Breast epithelium (tissue), 4 donors: Measurements from ENCODE around the gene ANXA9. TPM values are rescaled to one million over a fixed set of nuclear protein-coding genes. Genes with fewer than 3 reads are reported as not detected.

Experiments
- DNase-seq, 2 donors: peaks; one replicate each; pipeline ENCODE4 v3.0.0-alpha.2; 2019; ENCODE audit warnings: low spot score in 2 of 2
- H3K27ac ChIP-seq, 2 donors: fragments of 200-600 bp; sonication (generic) in 1 of 2; one replicate each; pipeline ENCODE4 v1.5.1; 2016 to 2019; ENCODE audit warnings: mild to moderate bottlenecking in 1 of 2
- H3K27me3 ChIP-seq, 2 donors: fragments of 200-600 bp; sonication (generic) in 1 of 2; one replicate each; pipeline versions ENCODE4 v1.5.1 to v1.6.0; 2017 to 2019; ENCODE audit warnings: control low read depth in 1 of 2, mild to moderate bottlenecking in 1 of 2
- H3K36me3 ChIP-seq: fragments of 200-600 bp; one replicate; pipeline ENCODE4 v1.5.1; 2019
- H3K4me1 ChIP-seq, 2 donors: fragments of 200-600 bp; sonication (generic); one replicate each; pipeline ENCODE4 v1.5.1; 2016 to 2019; ENCODE audit warnings: control low read depth in 1 of 2
- H3K4me3 ChIP-seq, 3 donors: fragments of 200-600 bp; sonication (generic); 1 replicate in 2 of 3; 2 replicates in 1 of 3; pipeline ENCODE4 v1.5.1; 2016 to 2019; ENCODE audit warnings: mild to moderate bottlenecking in 3 of 3, moderate library complexity in 2 of 3
- H3K9me3 ChIP-seq, 2 donors: fragments of 200-600 bp; sonication (generic) in 1 of 2; one replicate each; pipeline ENCODE4 v1.5.1; 2016 to 2019; ENCODE audit warnings: control low read depth in 1 of 2
- POLR2A ChIP-seq: fragments of 450-650 bp; IDR thresholded peaks from one replicate; pipeline ENCODE4 v1.6.1; 2016; ENCODE audit warnings: antibody characterized with exemption, mild to moderate bottlenecking, moderate library complexity
- POLR2AphosphoS5 ChIP-seq, 3 donors: sonication (generic); formaldehyde crosslinking; IDR thresholded peaks; one replicate each; pipeline ENCODE4 v1.6.1; 2017; ENCODE audit warnings: antibody characterized with exemption in 3 of 3
- intact Hi-C: fragments of 100-400 bp; cut with DNase I; formaldehyde crosslinking; loops from one replicate; pipeline ENCODE4 v1.15.1; 2023; ENCODE audit warnings: low total_unique reads
- total RNA-seq, 3 donors: library from RNA; depleted of rRNA; stranded (reverse); fragments of >200 nt; gene quantifications; one replicate each; pipeline ENCODE4 v1.1.0, GENCODE V29; 2016
- TF ChIP-seq, protein P1 (sequence below), 3 donors: fragments of 450-650 bp; IDR thresholded peaks; one replicate each; pipeline ENCODE4 v1.5.1; 2016 to 2017; ENCODE audit warnings: antibody characterized with exemption in 3 of 3, mild to moderate bottlenecking in 3 of 3, moderate library complexity in 3 of 3

Gene ANXA9
- total RNA-seq, 3 donors from 2014 or later: 3.6 to 13.0 TPM; not detected in 1

DNA sequence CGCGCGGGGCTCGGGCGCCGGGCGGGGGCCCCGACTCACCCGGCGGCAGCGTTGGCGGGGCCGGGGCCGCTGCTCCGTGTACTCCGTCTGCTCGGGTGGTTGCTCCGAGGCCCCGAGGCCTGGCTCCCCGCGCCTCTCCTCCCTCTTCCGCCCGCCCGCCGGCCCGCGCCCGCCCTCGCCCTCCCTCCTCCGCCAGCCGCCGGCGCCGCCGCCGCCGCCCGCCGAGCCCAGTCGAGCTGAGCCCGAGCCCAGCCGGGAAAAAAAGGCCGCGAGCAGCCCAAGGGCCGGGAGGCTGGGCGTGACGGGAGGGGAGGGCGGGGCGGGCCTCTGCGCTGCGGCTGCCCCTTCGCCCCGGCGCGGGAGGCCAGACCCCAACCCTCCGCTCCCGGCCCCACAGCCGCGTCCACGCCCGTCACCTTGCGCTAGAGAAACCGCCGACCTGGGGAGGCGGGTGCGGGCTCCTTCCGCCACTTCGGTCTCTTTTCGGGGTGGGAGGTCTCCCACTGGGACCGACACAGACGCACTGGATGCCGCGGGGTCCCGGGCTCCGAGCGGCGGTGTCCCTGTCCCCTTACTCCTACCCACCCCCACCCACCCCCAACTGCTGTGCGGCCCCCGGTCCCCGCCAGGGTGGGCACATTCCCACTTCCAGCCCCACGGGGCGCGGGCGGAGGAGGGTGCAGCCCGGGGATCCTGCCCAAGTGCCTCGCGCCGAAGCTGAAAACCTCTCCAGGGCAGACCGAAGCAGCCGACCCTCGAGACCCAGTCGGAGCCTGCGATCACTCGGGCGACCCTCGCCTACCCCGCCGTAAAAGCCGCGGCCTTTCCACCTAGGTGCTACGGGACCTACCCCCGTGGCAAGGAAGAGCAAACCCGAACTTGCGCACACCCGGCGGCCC lies 7.3 kb upstream of the ANXA9 start, which contains the start of gene CERS2:
CERS2 (minus strand) TSS at position 256 of the 899 bp plus-strand sequence. CDS start 5,745 bp downstream, outside the sequence.
- Histone ChIP-seq H3K27me3 (no peaks in the 10 kb centered on the region), H3K4me1 (peaks cover 6 to 18% of the 10 kb centered on the region in 2 donors), H3K27ac (peak within 1 kb of the TSS; percentile 89 to 99), H3K36me3 (no peaks in the 10 kb centered on the region), H3K9me3 (no peaks in the 10 kb centered on the region), H3K4me3 (peak within 1 kb of the TSS; percentile 74 to 96 (median 86))
- TF ChIP-seq, protein P1, sequence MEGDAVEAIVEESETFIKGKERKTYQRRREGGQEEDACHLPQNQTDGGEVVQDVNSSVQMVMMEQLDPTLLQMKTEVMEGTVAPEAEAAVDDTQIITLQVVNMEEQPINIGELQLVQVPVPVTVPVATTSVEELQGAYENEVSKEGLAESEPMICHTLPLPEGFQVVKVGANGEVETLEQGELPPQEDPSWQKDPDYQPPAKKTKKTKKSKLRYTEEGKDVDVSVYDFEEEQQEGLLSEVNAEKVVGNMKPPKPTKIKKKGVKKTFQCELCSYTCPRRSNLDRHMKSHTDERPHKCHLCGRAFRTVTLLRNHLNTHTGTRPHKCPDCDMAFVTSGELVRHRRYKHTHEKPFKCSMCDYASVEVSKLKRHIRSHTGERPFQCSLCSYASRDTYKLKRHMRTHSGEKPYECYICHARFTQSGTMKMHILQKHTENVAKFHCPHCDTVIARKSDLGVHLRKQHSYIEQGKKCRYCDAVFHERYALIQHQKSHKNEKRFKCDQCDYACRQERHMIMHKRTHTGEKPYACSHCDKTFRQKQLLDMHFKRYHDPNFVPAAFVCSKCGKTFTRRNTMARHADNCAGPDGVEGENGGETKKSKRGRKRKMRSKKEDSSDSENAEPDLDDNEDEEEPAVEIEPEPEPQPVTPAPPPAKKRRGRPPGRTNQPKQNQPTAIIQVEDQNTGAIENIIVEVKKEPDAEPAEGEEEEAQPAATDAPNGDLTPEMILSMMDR (IDR thresholded peaks at IDR 0.05): no peak
- TF ChIP-seq POLR2A (no peak), POLR2AphosphoS5 (IDR thresholded peaks at IDR 0.05) (peak in 1 of 3 donors; percentile 12)
- intact Hi-C loops: no loop called here
- peak; percentile 66 to 84 for DNase-seq

DNA sequence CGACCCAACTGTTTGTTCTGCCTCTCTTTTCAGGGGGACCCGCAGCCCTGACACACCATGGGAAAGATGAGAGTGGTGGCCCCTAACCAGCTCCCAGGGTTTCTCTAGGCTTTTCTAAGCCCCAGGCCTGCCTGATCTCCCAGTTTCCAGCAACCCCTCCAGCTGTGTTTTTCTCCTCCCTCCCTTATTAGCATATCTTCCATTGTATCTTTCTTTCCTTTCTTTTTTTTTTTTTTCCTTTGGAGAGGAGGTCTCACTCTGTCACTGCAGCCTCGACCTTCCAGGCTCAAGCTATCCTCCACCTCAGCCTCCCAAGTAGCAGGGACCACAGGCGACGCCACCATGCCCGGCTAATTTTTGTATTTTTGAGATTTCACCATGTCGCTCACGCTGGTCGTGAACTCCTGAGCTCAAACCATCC lies 5.7 kb upstream of the ANXA9 start:
- no peaks in the 10 kb centered on the region for H3K27me3 ChIP-seq
- TF ChIP-seq POLR2A (no peak), POLR2AphosphoS5 (IDR thresholded peaks at IDR 0.05) (no peak)
- TF ChIP-seq, protein P1 (IDR thresholded peaks at IDR 0.05): no peak
- H3K36me3 ChIP-seq: no peaks in the 10 kb centered on the region
- intact Hi-C loops: no loop called here
- H3K9me3 ChIP-seq: no peaks in the 10 kb centered on the region
- peaks cover 6 to 20% of the 10 kb centered on the region in 2 donors for H3K4me1 ChIP-seq
- peak overlapping the region in 1 of 2 donors; percentile 67 for H3K27ac ChIP-seq
- DNase-seq: no peak
- H3K4me3 ChIP-seq: no peak overlapping the region

DNA sequence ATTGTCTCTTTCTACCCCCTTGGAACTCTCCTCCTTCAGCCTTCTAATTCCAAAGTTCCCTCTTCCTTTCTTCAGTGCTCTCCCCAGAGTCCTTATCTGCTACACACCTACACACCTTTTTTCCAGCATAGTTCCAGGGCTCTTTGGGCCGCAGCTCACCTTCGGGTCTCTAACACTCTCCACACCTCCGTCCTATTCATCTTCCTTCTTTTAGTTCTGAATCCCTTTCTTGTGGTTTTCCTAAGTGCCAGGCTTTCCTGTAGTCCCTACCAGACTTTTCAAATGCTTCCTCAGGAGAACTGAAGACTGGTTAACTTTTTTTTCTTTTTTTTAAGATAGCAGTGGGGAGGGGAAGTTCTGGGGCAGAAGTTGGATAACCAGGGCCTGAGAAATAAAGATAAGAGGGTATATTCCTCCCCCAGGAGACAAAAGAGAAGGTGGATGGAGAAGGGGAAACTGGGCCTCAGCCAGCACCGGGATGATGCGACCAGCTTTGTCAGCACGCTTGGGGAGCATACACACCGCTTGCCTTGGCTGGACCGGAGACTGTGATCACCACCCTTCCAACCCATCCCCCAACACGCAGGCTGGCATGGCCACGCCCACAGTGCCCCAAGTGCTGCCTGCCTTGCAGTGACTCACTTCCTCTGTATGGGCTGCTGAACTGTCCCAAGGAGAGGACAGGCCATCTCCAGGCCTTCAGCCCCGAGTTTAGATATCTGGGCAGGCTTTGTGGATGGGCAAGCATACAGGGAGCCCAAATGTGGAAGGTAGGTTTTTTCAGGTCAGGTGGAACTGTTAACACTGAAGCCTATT lies 5.0 kb upstream of the ANXA9 start:
- intact Hi-C loops: no loop called here
- Histone ChIP-seq H3K27me3 (no peaks in the 10 kb centered on the region), H3K36me3 (no peaks in the 10 kb centered on the region), H3K4me3 (no peak overlapping the region), H3K4me1 (peaks cover 4 to 19% of the 10 kb centered on the region in 2 donors), H3K9me3 (no peaks in the 10 kb centered on the region), H3K27ac (peak overlapping the region; percentile 62 to 67)
- peak in 2 of 3 donors; percentile 44 to 53 for TF ChIP-seq POLR2AphosphoS5 (IDR thresholded peaks at IDR 0.05)
- TF ChIP-seq, protein P1 (IDR thresholded peaks at IDR 0.05): no peak
- DNase-seq: peak; percentile 76 to 85

GRCh38 chr1:150979092-150980056 lies 2.7 kb upstream of the ANXA9 start:
- intact Hi-C loops: loop anchor here (5.0 kb wide), 1 partner anchor 863 kb away; no protein-coding TSS in a partner anchor
- no peaks in the 10 kb centered on the region for H3K36me3 ChIP-seq
- peak overlapping the region; percentile 9 to 37 (median 24) for H3K4me3 ChIP-seq
- no peak for TF ChIP-seq POLR2A
- TF ChIP-seq, protein P1 (IDR thresholded peaks at IDR 0.05): peak; percentile 94 to 99 (median 99)
- peak in 2 of 3 donors; percentile 30 to 40 for TF ChIP-seq POLR2AphosphoS5 (IDR thresholded peaks at IDR 0.05)
- peak overlapping the region; percentile 68 to 73 for H3K27ac ChIP-seq
- H3K4me1 ChIP-seq: peaks cover 6 to 9% of the 10 kb centered on the region in 2 donors
- no peaks in the 10 kb centered on the region for H3K9me3 ChIP-seq
- H3K27me3 ChIP-seq: no peaks in the 10 kb centered on the region
- DNase-seq: peak; percentile 84 to 85
